ENCODE measurements around the gene SUGCT.
"Not testable (repeated sequence)": the region's sequence is repeated elsewhere in the genome, so short reads cannot be mapped to it uniquely, and the experiment has no call there.

The SUGCT gene

GRCh38 chr7:40234046-40234445 lies 99.2 kb downstream of the SUGCT start:
- H3K9me3 Mint-ChIP-seq, result no peaks in the 10 kb centered on the region
- H3K27me3 Mint-ChIP-seq, result no peaks in the 10 kb centered on the region
- H3K4me1 Mint-ChIP-seq, result no peaks in the 10 kb centered on the region
- H3K27ac Mint-ChIP-seq, result no peak overlapping the region
- DNase-seq (no peak), ATAC-seq (no peak)
- H3K4me3 Mint-ChIP-seq, result no peak overlapping the region
- H3K36me3 Mint-ChIP-seq (ENCODE audit: low read depth), result no peaks in the 10 kb centered on the region

- no peaks in the 10 kb centered on the region for H3K27me3 Mint-ChIP-seq
- DNase-seq, result no peak
- H3K27ac Mint-ChIP-seq, result no peak overlapping the region
- H3K9me3 Mint-ChIP-seq, result no peaks in the 10 kb centered on the region
- ATAC-seq, result no peak
- H3K4me1 Mint-ChIP-seq, result no peaks in the 10 kb centered on the region
- H3K4me3 Mint-ChIP-seq, result no peak overlapping the region
- H3K36me3 Mint-ChIP-seq (ENCODE audit: low read depth), result no peaks in the 10 kb centered on the region
Observed at GRCh38 chr7:40234666-40235065, 99.9 kb downstream of the SUGCT start.

- Mint-ChIP-seq H3K27me3 (no peaks in the 10 kb centered on the region), H3K27ac (no peak overlapping the region), H3K4me1 (no peaks in the 10 kb centered on the region), H3K36me3 (ENCODE audit: low read depth) (no peaks in the 10 kb centered on the region), H3K9me3 (no peaks in the 10 kb centered on the region), H3K4me3 (no peak overlapping the region)
- no peak for DNase-seq
- no peak for ATAC-seq
Observed at GRCh38 chr7:40237731-40238130, 102.9 kb downstream of the SUGCT start.

- DNase-seq (no peak), ATAC-seq (no peak)
- Mint-ChIP-seq H3K36me3 (ENCODE audit: low read depth) (no peaks in the 10 kb centered on the region), H3K9me3 (no peaks in the 10 kb centered on the region), H3K4me1 (no peaks in the 10 kb centered on the region), H3K27ac (no peak overlapping the region), H3K4me3 (no peak overlapping the region), H3K27me3 (no peaks in the 10 kb centered on the region)
Observed at GRCh38 chr7:40239755-40240303, 105.0 kb downstream of the SUGCT start.

- Mint-ChIP-seq H3K4me3 (no peak overlapping the region), H3K27me3 (no peaks in the 10 kb centered on the region), H3K36me3 (ENCODE audit: low read depth) (no peaks in the 10 kb centered on the region), H3K27ac (no peak overlapping the region), H3K4me1 (no peaks in the 10 kb centered on the region), H3K9me3 (no peaks in the 10 kb centered on the region)
- no peak for ATAC-seq
- DNase-seq, result no peak
Observed at GRCh38 chr7:40243076-40243475, 108.3 kb downstream of the SUGCT start.

GRCh38 chr7:40244226-40244625 lies 109.4 kb downstream of the SUGCT start:
- no peak overlapping the region for H3K4me3 Mint-ChIP-seq
- H3K27me3 Mint-ChIP-seq, result no peaks in the 10 kb centered on the region
- H3K27ac Mint-ChIP-seq, result no peak overlapping the region
- H3K36me3 Mint-ChIP-seq (ENCODE audit: low read depth), result no peaks in the 10 kb centered on the region
- ATAC-seq (no peak), DNase-seq (no peak)
- no peaks in the 10 kb centered on the region for H3K9me3 Mint-ChIP-seq
- H3K4me1 Mint-ChIP-seq, result no peaks in the 10 kb centered on the region

- H3K4me1 Mint-ChIP-seq, result no peaks in the 10 kb centered on the region
- H3K27ac Mint-ChIP-seq, result no peak overlapping the region
- no peak for ATAC-seq
- H3K9me3 Mint-ChIP-seq, result no peaks in the 10 kb centered on the region
- no peak for DNase-seq
- no peak overlapping the region for H3K4me3 Mint-ChIP-seq
- no peaks in the 10 kb centered on the region for H3K36me3 Mint-ChIP-seq (ENCODE audit: low read depth)
- H3K27me3 Mint-ChIP-seq, result no peaks in the 10 kb centered on the region
Observed at GRCh38 chr7:40248681-40249080, 113.9 kb downstream of the SUGCT start.

- H3K27me3 Mint-ChIP-seq; DNase-seq; H3K9me3 Mint-ChIP-seq; H3K36me3 Mint-ChIP-seq (ENCODE audit: low read depth); ATAC-seq; H3K27ac Mint-ChIP-seq; H3K4me1 Mint-ChIP-seq; H3K4me3 Mint-ChIP-seq: not testable (repeated sequence)
Observed at GRCh38 chr7:40253444-40253843, 118.6 kb downstream of the SUGCT start.

- H3K4me1 Mint-ChIP-seq, result peaks cover 14% of the 10 kb centered on the region
- no peak overlapping the region for H3K27ac Mint-ChIP-seq
- no peaks in the 10 kb centered on the region for H3K36me3 Mint-ChIP-seq (ENCODE audit: low read depth)
- DNase-seq (no peak), ATAC-seq (no peak)
- no peak overlapping the region for H3K4me3 Mint-ChIP-seq
- no peaks in the 10 kb centered on the region for H3K9me3 Mint-ChIP-seq
- no peaks in the 10 kb centered on the region for H3K27me3 Mint-ChIP-seq
Observed at GRCh38 chr7:40263752-40264390, 129.1 kb downstream of the SUGCT start.

GRCh38 chr7:40267583-40267982 lies 132.8 kb downstream of the SUGCT start:
- DNase-seq (no peak), ATAC-seq (no peak)
- Mint-ChIP-seq H3K27ac (no peak overlapping the region), H3K4me1 (peaks cover 14% of the 10 kb centered on the region), H3K9me3 (no peaks in the 10 kb centered on the region), H3K4me3 (no peak overlapping the region), H3K36me3 (ENCODE audit: low read depth) (no peaks in the 10 kb centered on the region), H3K27me3 (peaks cover 2% of the 10 kb centered on the region)

GRCh38 chr7:40268810-40269209 lies 134.0 kb downstream of the SUGCT start:
- H3K27ac Mint-ChIP-seq, ATAC-seq: not testable (repeated sequence)
- peaks cover 10% of the 10 kb centered on the region for H3K4me1 Mint-ChIP-seq

GRCh38 chr7:40276061-40276460 lies 141.3 kb downstream of the SUGCT start:
- Mint-ChIP-seq H3K9me3 (no peaks in the 10 kb centered on the region), H3K27ac (no peak overlapping the region), H3K36me3 (ENCODE audit: low read depth) (no peaks in the 10 kb centered on the region), H3K4me3 (no peak overlapping the region), H3K4me1 (no peaks in the 10 kb centered on the region), H3K27me3 (no peaks in the 10 kb centered on the region)
- ATAC-seq (no peak), DNase-seq (no peak)

More at GRCh38 chr7:40268810-40269209, 134.0 kb downstream of the SUGCT start:
- not testable (repeated sequence) for DNase-seq; H3K9me3 Mint-ChIP-seq; H3K27me3 Mint-ChIP-seq; H3K36me3 Mint-ChIP-seq (ENCODE audit: low read depth); H3K4me3 Mint-ChIP-seq

GRCh38 chr7:40279991-40280390 lies 145.2 kb downstream of the SUGCT start:
- no peaks in the 10 kb centered on the region for H3K27me3 Mint-ChIP-seq
- H3K36me3 Mint-ChIP-seq (ENCODE audit: low read depth), result no peaks in the 10 kb centered on the region
- H3K4me1 Mint-ChIP-seq, result no peaks in the 10 kb centered on the region
- H3K27ac Mint-ChIP-seq, result no peak overlapping the region
- H3K4me3 Mint-ChIP-seq, result no peak overlapping the region
- DNase-seq, result no peak
- H3K9me3 Mint-ChIP-seq, result no peaks in the 10 kb centered on the region
- no peak for ATAC-seq

GRCh38 chr7:40282858-40283257 lies 148.1 kb downstream of the SUGCT start:
- Mint-ChIP-seq H3K4me3 (no peak overlapping the region), H3K36me3 (ENCODE audit: low read depth) (no peaks in the 10 kb centered on the region), H3K9me3 (no peaks in the 10 kb centered on the region), H3K27me3 (no peaks in the 10 kb centered on the region), H3K27ac (no peak overlapping the region), H3K4me1 (no peaks in the 10 kb centered on the region)
- ATAC-seq, result no peak
- DNase-seq, result no peak

GRCh38 chr7:40283391-40283790 lies 148.6 kb downstream of the SUGCT start:
- H3K4me1 Mint-ChIP-seq, result no peaks in the 10 kb centered on the region
- no peak overlapping the region for H3K4me3 Mint-ChIP-seq
- ATAC-seq, result no peak
- H3K27me3 Mint-ChIP-seq, result no peaks in the 10 kb centered on the region
- no peak overlapping the region for H3K27ac Mint-ChIP-seq
- H3K9me3 Mint-ChIP-seq, result no peaks in the 10 kb centered on the region
- DNase-seq, result no peak
- H3K36me3 Mint-ChIP-seq (ENCODE audit: low read depth), result no peaks in the 10 kb centered on the region

- H3K36me3 Mint-ChIP-seq (ENCODE audit: low read depth), result no peaks in the 10 kb centered on the region
- no peak for ATAC-seq
- no peak overlapping the region for H3K4me3 Mint-ChIP-seq
- H3K27me3 Mint-ChIP-seq, result no peaks in the 10 kb centered on the region
- no peak overlapping the region for H3K27ac Mint-ChIP-seq
- no peak for DNase-seq
- H3K4me1 Mint-ChIP-seq, result no peaks in the 10 kb centered on the region
- peaks cover 3% of the 10 kb centered on the region for H3K9me3 Mint-ChIP-seq
Observed at GRCh38 chr7:40288827-40289226, 154.0 kb downstream of the SUGCT start.
